GM21737 (cell line): ENCODE measurements around the gene OR5A2.
"Not testable (repeated sequence)": the region's sequence is repeated elsewhere in the genome, so short reads cannot be mapped to it uniquely, and the experiment has no call there.

Source experiments
- ATAC-seq: cut with Tn5 transposase; IDR thresholded peaks from one replicate; pipeline ENCODE4 v1.9.1; 2021; ENCODE audit warnings: mild to moderate bottlenecking, moderate library complexity; ENCODE audit not compliant: unreplicated experiment

Gene OR5A2

GRCh38 chr11:59400461-59401261 lies 25.6 kb downstream of the OR5A2 start:
- no peak for ATAC-seq

- no peak for ATAC-seq
Observed at GRCh38 chr11:59394186-59394585, 32.0 kb downstream of the OR5A2 start.

GRCh38 chr11:59380263-59381059 lies 45.8 kb downstream of the OR5A2 start:
- ATAC-seq = peak; percentile 95

- not testable (repeated sequence) for ATAC-seq
Observed at GRCh38 chr11:59372324-59372723, 53.9 kb downstream of the OR5A2 start.

GRCh38 chr11:59368238-59369022 lies 57.8 kb downstream of the OR5A2 start:
- no peak for ATAC-seq
